ENCODE results near the gene KIR2DL1.

DNA sequence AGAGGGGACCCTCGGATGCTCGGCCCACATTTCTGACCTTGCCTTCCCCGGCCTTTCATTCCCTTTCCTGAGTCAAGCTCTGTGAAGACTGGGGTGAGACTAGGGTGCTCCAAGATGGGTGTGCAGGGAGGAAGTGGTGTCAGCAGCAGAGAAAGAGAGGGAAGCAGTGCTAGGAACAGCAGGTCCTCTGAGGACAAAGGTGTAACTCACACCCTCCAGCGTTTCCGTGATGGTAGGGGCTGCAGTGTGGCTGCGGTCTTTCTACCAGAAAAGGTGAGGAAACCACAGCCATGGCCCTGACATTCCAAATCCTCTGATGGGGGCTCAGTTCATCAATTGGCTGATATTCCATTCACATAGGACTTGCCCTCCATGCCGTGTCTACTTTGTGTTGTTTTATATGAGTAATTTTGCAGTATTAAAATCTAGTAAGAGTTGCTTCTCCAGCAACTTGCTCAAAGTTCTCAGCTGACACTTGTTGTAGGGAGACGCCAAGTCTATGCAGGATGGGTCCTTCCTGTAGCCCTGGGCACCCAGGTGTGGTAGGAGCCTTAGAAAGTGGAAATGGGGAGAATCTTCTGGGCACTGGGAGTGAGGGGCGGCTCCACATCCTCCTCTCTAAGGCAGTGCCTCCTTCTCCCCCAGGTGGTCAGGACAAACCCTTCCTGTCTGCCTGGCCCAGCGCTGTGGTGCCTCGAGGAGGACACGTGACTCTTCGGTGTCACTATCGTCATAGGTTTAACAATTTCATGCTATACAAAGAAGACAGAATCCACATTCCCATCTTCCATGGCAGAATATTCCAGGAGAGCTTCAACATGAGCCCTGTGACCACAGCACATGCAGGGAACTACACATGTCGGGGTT lies 48.3 kb downstream of the KIR2DL1 start:
- TF ChIP-seq, protein P1, sequence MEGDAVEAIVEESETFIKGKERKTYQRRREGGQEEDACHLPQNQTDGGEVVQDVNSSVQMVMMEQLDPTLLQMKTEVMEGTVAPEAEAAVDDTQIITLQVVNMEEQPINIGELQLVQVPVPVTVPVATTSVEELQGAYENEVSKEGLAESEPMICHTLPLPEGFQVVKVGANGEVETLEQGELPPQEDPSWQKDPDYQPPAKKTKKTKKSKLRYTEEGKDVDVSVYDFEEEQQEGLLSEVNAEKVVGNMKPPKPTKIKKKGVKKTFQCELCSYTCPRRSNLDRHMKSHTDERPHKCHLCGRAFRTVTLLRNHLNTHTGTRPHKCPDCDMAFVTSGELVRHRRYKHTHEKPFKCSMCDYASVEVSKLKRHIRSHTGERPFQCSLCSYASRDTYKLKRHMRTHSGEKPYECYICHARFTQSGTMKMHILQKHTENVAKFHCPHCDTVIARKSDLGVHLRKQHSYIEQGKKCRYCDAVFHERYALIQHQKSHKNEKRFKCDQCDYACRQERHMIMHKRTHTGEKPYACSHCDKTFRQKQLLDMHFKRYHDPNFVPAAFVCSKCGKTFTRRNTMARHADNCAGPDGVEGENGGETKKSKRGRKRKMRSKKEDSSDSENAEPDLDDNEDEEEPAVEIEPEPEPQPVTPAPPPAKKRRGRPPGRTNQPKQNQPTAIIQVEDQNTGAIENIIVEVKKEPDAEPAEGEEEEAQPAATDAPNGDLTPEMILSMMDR (IDR thresholded peaks at IDR 0.05): no peak
- no peak for TF ChIP-seq POLR2A (IDR thresholded peaks at IDR 0.05)
